ENCODE measurements around the gene CCT5.

Gene CCT5

DNA sequence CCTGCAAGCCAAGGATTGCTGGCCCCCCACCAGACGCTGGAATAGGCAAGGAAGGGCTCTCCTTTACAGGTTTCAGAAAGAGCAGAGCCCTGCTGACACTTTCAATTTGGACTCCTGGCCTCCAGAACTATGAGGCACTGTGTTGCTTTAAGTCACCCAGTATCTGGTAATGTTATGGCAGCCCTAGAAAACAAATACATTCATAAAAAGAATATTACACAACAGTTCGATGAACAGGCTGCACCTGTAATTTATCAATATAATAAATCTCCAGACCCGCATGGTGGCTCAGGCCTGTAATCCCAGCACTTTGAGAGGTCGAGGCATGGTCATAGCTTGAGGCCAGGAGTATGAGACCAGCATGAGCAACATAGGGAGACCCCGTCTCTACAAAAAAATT, 50.2 kb downstream of the CCT5 start:
- H3K27me3 ChIP-seq (ENCODE audit: control insufficient read depth, insufficient read depth, low read length) = no peaks in the 10 kb centered on the region
- DNase-seq (ENCODE audit: low read depth, low spot score) = no peak
- no peak overlapping the region for H3K4me3 ChIP-seq (ENCODE audit: low read length)
- no CpG with 5 or more reads among the region's 5 CpGs for WGBS (ENCODE audit: insufficient coverage, insufficient read length)
- H3K9me3 ChIP-seq (ENCODE audit: control insufficient read depth, insufficient read depth, low read length) = no peaks in the 10 kb centered on the region
- H3K27ac ChIP-seq (ENCODE audit: low read length) = no peak overlapping the region
- H3K4me1 ChIP-seq (ENCODE audit: control insufficient read depth, insufficient read depth, low read length) = no peaks in the 10 kb centered on the region
- 0 out of 2 replicates have a peak, but pooled peaks cover 2% of the 10 kb centered on the region for H3K36me3 ChIP-seq (ENCODE audit: control insufficient read depth, insufficient read depth, low read length)

DNA sequence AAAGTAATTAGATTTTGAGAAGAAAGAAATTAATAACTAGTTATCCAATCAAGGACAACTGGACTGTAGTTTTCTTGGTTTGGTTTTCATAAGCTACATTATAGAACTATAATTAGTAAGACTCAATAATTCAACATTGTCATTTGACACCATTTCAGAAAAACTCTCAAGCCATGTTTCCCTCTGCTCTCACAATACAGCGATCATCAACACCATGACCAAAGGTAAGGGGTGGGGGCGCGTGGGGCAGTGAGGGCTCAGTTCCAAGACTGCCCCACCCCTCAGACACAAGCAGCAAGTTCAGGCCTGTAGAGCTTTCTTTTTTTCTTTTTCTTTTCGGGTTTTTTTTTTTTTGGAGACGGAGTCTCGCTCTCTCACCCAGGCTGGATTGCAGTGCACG, 51.2 kb downstream of the CCT5 start:
- H3K9me3 ChIP-seq (ENCODE audit: control insufficient read depth, insufficient read depth, low read length) = no peaks in the 10 kb centered on the region
- H3K4me3 ChIP-seq (ENCODE audit: low read length) = no peak overlapping the region
- WGBS (ENCODE audit: insufficient coverage, insufficient read length) = no CpG with 5 or more reads among the region's 7 CpGs
- H3K27ac ChIP-seq (ENCODE audit: low read length) = no peak overlapping the region
- H3K4me1 ChIP-seq (ENCODE audit: control insufficient read depth, insufficient read depth, low read length) = 0 out of 2 replicates have a peak, but pooled peaks cover 1% of the 10 kb centered on the region
- H3K27me3 ChIP-seq (ENCODE audit: control insufficient read depth, insufficient read depth, low read length) = no peaks in the 10 kb centered on the region
- DNase-seq (ENCODE audit: low read depth, low spot score) = no peak
- 0 out of 2 replicates have a peak, but pooled peaks cover 2% of the 10 kb centered on the region for H3K36me3 ChIP-seq (ENCODE audit: control insufficient read depth, insufficient read depth, low read length)

DNA sequence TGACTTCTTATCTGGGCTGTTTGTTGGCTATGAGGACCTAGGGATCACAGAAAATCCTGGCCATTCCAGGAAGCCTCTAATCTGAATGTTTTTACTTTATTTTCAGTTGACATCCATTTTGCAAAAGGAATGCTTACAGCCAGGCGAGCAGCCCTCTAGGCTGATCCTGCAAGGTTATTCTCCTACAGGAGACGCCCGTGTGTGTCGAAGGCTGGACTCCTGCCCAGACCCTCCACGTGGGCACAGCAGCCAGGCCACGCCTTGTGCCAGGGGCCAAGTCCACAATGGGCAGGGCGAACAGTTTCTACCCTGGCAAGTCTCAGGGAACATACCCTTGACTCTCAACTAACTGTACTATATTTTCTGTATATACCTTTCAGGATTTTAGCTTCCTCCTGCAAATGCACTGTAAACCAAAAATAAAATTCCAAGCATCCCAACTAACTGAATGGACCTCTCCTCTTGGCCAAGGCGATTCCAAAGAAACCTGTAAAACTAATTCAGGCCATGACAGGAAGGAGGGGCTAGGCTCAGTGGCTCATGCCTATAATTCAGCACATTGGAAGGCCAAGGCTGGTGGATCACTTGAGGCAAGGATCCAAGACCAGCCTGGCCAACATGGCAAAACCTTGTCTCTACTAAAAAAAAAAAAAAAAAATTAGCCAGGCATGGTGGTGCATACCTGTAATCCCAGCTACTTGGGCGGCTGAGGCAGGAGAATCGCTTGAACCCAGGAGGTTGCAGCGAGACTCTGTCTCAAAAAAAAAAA, 51.9 kb downstream of the CCT5 start:
- no CpG with 5 or more reads among the region's 11 CpGs for WGBS (ENCODE audit: insufficient coverage, insufficient read length)
- H3K4me1 ChIP-seq (ENCODE audit: control insufficient read depth, insufficient read depth, low read length) = 0 out of 2 replicates have a peak, but pooled peaks cover 1% of the 10 kb centered on the region
- 0 out of 2 replicates have a peak, but pooled peaks cover 2% of the 10 kb centered on the region for H3K36me3 ChIP-seq (ENCODE audit: control insufficient read depth, insufficient read depth, low read length)
- no peaks in the 10 kb centered on the region for H3K9me3 ChIP-seq (ENCODE audit: control insufficient read depth, insufficient read depth, low read length)
- H3K27ac ChIP-seq (ENCODE audit: low read length) = no peak overlapping the region
- no peak overlapping the region for H3K4me3 ChIP-seq (ENCODE audit: low read length)
- DNase-seq (ENCODE audit: low read depth, low spot score) = no peak
- no peaks in the 10 kb centered on the region for H3K27me3 ChIP-seq (ENCODE audit: control insufficient read depth, insufficient read depth, low read length)

DNA sequence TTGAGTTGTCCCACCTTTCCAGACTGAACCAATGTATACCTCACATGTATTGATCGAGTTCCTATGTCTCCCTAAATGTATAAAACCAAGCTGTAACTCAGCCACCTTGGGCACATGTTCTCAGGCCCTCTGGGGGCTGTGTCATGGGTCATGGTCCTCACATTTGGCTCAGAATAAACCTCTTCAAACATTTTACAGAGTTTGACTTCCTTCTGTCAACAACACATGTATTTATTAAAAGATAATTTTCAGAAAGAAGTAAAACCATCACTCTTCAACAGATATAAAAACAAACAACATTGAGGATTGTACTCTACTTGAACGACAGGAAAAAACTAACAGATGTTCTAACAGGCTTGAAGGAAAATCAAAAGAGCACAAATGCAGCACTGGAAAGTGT, 53.1 kb downstream of the CCT5 start:
- 0 out of 2 replicates have a peak, but pooled peaks cover 2% of the 10 kb centered on the region for H3K36me3 ChIP-seq (ENCODE audit: control insufficient read depth, insufficient read depth, low read length)
- no peak for DNase-seq (ENCODE audit: low read depth, low spot score)
- WGBS (ENCODE audit: insufficient coverage, insufficient read length) = no CpG with 5 or more reads among the region's 2 CpGs
- no peak overlapping the region for H3K4me3 ChIP-seq (ENCODE audit: low read length)
- H3K4me1 ChIP-seq (ENCODE audit: control insufficient read depth, insufficient read depth, low read length) = 0 out of 2 replicates have a peak, but pooled peaks cover 1% of the 10 kb centered on the region
- H3K27me3 ChIP-seq (ENCODE audit: control insufficient read depth, insufficient read depth, low read length) = no peaks in the 10 kb centered on the region
- H3K27ac ChIP-seq (ENCODE audit: low read length) = no peak overlapping the region
- H3K9me3 ChIP-seq (ENCODE audit: control insufficient read depth, insufficient read depth, low read length) = no peaks in the 10 kb centered on the region

DNA sequence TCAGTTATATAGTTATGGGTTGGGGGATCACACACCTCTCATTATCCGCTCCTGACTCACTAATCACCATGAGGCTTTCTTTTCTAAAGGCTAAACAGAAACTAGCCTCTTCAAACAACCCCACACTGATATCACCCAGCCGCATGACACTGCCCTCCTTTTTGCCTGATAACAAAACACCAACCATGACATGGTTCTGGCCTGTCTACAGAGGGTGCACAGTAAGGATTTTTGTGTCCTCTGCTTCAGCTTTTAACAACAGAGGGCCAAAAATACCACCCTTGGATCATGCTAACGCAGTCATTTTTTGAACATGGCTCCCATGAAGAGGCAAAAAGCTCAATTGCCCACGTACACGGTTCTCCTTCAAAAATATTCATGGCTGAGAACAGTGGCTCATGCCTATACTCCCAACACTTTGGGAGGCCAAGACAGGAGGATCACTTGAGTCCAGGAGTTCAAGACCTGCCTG, 53.7 kb downstream of the CCT5 start:
- Histone ChIP-seq H3K27ac (ENCODE audit: low read length) (no peak overlapping the region), H3K36me3 (ENCODE audit: control insufficient read depth, insufficient read depth, low read length) (0 out of 2 replicates have a peak, but pooled peaks cover 2% of the 10 kb centered on the region), H3K9me3 (ENCODE audit: control insufficient read depth, insufficient read depth, low read length) (no peaks in the 10 kb centered on the region), H3K27me3 (ENCODE audit: control insufficient read depth, insufficient read depth, low read length) (no peaks in the 10 kb centered on the region), H3K4me1 (ENCODE audit: control insufficient read depth, insufficient read depth, low read length) (0 out of 2 replicates have a peak, but pooled peaks cover 1% of the 10 kb centered on the region), H3K4me3 (ENCODE audit: low read length) (no peak overlapping the region)
- DNase-seq (ENCODE audit: low read depth, low spot score) = no peak
- WGBS (ENCODE audit: insufficient coverage, insufficient read length) = no CpG with 5 or more reads among the region's 5 CpGs

DNA sequence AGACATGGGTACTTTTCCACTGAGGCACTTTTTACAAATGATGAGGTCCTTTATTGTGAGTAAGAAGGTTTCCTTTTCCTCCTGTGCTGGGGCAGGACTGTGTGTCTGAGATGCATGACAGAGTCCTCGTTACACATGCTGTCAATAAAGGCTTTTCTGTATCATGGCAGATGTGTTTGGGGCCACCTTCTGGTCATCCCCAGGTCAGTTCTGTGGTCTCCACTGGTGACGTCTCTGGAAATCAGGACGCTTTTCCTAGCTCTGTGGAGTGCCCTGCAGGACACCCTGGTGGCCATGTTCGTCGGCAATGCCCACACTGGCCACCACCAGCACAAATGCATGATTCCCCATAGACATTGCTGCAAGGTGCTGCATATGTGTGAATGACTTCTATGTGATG, 54.9 kb downstream of the CCT5 start:
- no peaks in the 10 kb centered on the region for H3K9me3 ChIP-seq (ENCODE audit: control insufficient read depth, insufficient read depth, low read length)
- 0 out of 2 replicates have a peak, but pooled peaks cover under 1% of the 10 kb centered on the region for H3K36me3 ChIP-seq (ENCODE audit: control insufficient read depth, insufficient read depth, low read length)
- no peaks in the 10 kb centered on the region for H3K27me3 ChIP-seq (ENCODE audit: control insufficient read depth, insufficient read depth, low read length)
- 0 out of 2 replicates have a peak, but pooled peaks cover 1% of the 10 kb centered on the region for H3K4me1 ChIP-seq (ENCODE audit: control insufficient read depth, insufficient read depth, low read length)
- no peak for DNase-seq (ENCODE audit: low read depth, low spot score)
- no peak overlapping the region for H3K27ac ChIP-seq (ENCODE audit: low read length)
- no peak overlapping the region for H3K4me3 ChIP-seq (ENCODE audit: low read length)
- WGBS (ENCODE audit: insufficient coverage, insufficient read length) = no CpG with 5 or more reads among the region's 5 CpGs

DNA sequence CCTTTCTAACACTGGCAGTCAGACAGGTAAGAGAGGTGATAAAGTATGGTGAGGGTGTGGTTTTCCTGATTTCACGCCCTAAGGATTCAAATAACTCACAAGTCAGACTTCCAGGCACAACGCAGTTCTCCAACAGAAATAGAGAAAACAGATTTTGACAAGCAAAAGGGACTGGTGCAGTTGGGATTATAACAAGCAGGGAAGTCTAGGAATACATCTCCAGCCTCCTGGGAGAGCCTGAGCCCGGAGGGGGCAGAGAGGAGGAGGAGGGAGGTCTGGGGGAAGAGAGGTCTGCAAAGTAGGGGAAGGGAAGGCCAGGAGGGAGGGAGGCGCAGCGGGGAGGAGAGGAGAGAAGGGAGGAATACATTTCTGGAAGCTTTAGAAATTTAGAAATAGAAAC, 56.0 kb downstream of the CCT5 start:
- 0 out of 2 replicates have a peak, but pooled peaks cover 1% of the 10 kb centered on the region for H3K4me1 ChIP-seq (ENCODE audit: control insufficient read depth, insufficient read depth, low read length)
- no peaks in the 10 kb centered on the region for H3K36me3 ChIP-seq (ENCODE audit: control insufficient read depth, insufficient read depth, low read length)
- H3K4me3 ChIP-seq (ENCODE audit: low read length) = no peak overlapping the region
- H3K9me3 ChIP-seq (ENCODE audit: control insufficient read depth, insufficient read depth, low read length) = no peaks in the 10 kb centered on the region
- H3K27me3 ChIP-seq (ENCODE audit: control insufficient read depth, insufficient read depth, low read length) = no peaks in the 10 kb centered on the region
- DNase-seq (ENCODE audit: low read depth, low spot score) = no peak
- H3K27ac ChIP-seq (ENCODE audit: low read length) = no peak overlapping the region
- WGBS (ENCODE audit: insufficient coverage, insufficient read length) = no CpG with 5 or more reads among the region's 5 CpGs

DNA sequence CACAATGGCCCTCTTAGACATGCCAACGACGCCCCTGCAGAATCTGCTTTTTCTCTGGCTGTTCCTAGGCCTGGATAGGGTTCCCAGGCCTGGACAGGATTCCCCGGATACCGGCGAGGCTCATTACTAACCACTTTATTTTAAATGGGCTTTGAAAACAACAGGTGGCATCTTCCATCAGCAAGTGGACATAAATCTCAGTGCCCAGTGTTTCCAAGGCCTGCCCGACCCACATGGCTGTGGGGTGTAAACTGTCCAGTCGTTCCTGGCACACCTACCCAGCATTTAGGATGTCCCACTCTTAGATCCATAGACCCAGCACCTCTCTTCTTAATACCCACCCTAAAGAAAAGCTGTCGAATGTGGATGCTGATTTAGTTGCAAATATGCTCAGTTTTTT, 56.7 kb downstream of the CCT5 start:
- no peaks in the 10 kb centered on the region for H3K27me3 ChIP-seq (ENCODE audit: control insufficient read depth, insufficient read depth, low read length)
- no peak for DNase-seq (ENCODE audit: low read depth, low spot score)
- 0 out of 2 replicates have a peak, but pooled peaks cover 1% of the 10 kb centered on the region for H3K4me1 ChIP-seq (ENCODE audit: control insufficient read depth, insufficient read depth, low read length)
- no peak overlapping the region; the same call in 1 of the 2 replicates for H3K4me3 ChIP-seq (ENCODE audit: low read length)
- WGBS (ENCODE audit: insufficient coverage, insufficient read length) = no CpG with 5 or more reads among the region's 8 CpGs
- no peak overlapping the region for H3K27ac ChIP-seq (ENCODE audit: low read length)
- H3K9me3 ChIP-seq (ENCODE audit: control insufficient read depth, insufficient read depth, low read length) = no peaks in the 10 kb centered on the region
- H3K36me3 ChIP-seq (ENCODE audit: control insufficient read depth, insufficient read depth, low read length) = no peaks in the 10 kb centered on the region

DNA sequence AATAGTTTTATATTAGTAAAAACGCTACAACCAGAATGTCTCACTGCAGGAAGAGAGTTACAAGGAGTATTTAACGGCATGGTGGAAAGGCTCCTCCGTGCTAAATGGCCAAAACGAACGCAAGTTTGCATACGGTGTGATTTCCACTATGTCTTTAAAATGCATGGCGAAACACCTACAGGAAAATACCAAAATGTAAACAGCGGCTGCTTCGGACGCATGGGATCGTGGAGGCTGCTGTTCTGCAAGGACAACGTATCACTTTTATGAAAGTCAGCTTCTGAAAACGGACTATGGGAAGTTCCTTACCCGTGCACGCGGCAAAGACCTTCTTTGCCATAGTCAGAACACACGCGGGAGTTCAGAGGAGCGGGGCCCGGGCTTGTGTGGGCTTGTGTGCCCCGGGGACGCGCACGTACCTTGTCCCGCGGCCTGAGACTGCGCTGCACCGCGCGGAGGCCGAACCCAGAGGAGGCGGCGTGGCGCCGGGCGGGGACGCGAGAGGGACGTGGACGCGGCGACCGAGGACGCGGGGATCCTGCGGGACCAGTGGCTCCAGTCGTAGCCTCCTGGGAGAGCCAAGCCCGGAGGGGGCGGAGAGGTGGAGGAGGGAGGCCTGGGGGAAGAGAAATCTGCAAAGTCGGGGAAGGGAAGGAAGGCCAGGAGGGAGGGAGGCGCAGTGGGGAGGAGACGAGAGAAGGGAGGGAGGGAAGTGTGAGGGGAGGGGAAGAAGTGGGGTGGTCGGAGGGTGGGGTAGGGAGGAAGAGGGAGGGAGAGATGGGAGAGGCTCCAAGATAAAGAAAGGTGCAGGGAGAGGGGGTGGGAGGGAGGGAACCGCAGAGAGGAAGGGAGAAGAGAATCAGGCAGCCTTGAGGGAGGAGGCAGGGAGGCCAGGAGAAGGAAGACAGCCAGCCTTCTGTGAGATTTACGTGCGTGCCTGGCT, 57.4 kb downstream of the CCT5 start, which contains the start of gene CMBL:
Gene CMBL, minus strand, starts transcription at position 697 of the 943 bp plus-strand sequence. CDS start 17,140 bp downstream, outside the sequence.
- 0 out of 2 replicates have a peak, but pooled peaks cover 1% of the 10 kb centered on the region for H3K4me1 ChIP-seq (ENCODE audit: control insufficient read depth, insufficient read depth, low read length)
- no peak within 1 kb of the TSS for H3K27ac ChIP-seq (ENCODE audit: low read length)
- H3K36me3 ChIP-seq (ENCODE audit: control insufficient read depth, insufficient read depth, low read length) = no peaks in the 10 kb centered on the region
- no CpG with 5 or more reads among the region's 56 CpGs for WGBS (ENCODE audit: insufficient coverage, insufficient read length)
- DNase-seq (ENCODE audit: low read depth, low spot score) = no peak
- H3K27me3 ChIP-seq (ENCODE audit: control insufficient read depth, insufficient read depth, low read length) = no peaks in the 10 kb centered on the region
- H3K9me3 ChIP-seq (ENCODE audit: control insufficient read depth, insufficient read depth, low read length) = no peaks in the 10 kb centered on the region
- peak within 1 kb of the TSS; percentile 79 for H3K4me3 ChIP-seq (ENCODE audit: low read length)

DNA sequence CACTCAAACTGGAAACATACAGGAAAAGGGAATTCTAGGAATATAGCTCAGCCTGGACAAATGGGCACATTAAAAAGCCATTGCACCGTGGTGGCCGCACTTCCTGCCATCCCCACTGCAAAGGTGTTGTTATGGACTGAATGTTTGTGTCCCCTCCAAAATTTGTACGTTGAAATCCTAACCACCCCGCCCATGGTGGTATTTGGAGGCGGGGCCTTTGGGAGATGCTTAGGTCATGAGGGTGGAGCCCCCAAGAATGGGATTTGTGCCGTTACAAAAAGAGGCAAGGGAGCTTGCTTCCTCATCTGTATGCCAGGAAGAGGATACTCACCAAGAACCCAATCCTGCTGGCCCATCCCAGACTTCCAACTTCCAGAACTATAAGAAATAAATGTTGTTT, 58.8 kb downstream of the CCT5 start:
- WGBS (ENCODE audit: insufficient coverage, insufficient read length) = no CpG with 5 or more reads among the region's 6 CpGs
- H3K27ac ChIP-seq (ENCODE audit: low read length) = no peak overlapping the region
- no peaks in the 10 kb centered on the region for H3K36me3 ChIP-seq (ENCODE audit: control insufficient read depth, insufficient read depth, low read length)
- no peaks in the 10 kb centered on the region for H3K27me3 ChIP-seq (ENCODE audit: control insufficient read depth, insufficient read depth, low read length)
- H3K9me3 ChIP-seq (ENCODE audit: control insufficient read depth, insufficient read depth, low read length) = no peaks in the 10 kb centered on the region
- H3K4me1 ChIP-seq (ENCODE audit: control insufficient read depth, insufficient read depth, low read length) = 0 out of 2 replicates have a peak, but pooled peaks cover 1% of the 10 kb centered on the region
- no peak overlapping the region for H3K4me3 ChIP-seq (ENCODE audit: low read length)
- no peak for DNase-seq (ENCODE audit: low read depth, low spot score)

Data from iPS DF 6.9 (cell line).